ENCODE results near the gene MAML3.

The MAML3 gene

GRCh38 chr4:139841464-139842195, 312.4 kb downstream of the MAML3 start:
- peak overlapping the region; percentile 96 for H3K27ac ChIP-seq

GRCh38 chr4:139840773-139841172, 313.2 kb downstream of the MAML3 start:
- peak overlapping the region; percentile 96 for H3K27ac ChIP-seq
- TF ChIP-seq CTCF (conservative IDR thresholded peaks at IDR 0.05), result no peak

More at GRCh38 chr4:139841464-139842195, 312.4 kb downstream of the MAML3 start:
- peak; percentile 25; the same call in 1 of the 2 replicates for TF ChIP-seq CTCF (conservative IDR thresholded peaks at IDR 0.05)

DNA sequence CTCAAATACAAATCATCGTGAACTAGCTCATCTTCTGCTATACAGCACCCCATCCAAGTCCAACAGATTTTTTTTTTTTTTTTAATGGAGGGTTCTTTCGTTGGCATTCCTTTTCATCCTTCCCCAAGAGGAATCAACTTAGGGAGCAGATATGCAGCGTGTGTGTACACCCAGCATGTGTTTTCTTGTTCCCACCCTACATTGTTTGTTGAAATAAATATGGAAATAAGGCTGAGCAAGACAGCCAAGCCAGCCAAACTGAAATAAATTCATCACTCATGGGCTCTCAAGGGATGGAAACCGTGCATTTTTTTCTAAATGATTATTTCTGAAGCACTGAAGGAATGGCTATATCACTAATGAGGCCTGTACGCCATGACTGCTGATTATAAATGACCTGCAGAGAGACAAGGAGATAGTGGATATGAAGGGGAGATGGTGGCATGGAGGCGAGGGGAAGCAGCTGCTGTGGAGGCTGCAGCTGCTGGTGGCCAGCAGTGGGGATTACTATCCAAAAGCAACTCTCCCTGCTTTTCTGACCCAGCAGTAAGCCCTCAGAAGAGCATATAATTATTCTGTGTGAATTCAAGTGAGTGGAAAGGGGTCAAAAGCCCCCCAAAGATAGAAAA, 314.5 kb downstream of the MAML3 start:
- no peak for TF ChIP-seq CTCF (conservative IDR thresholded peaks at IDR 0.05)
- H3K27ac ChIP-seq, result peak overlapping the region; percentile 96

- peak overlapping the region; percentile 96 for H3K27ac ChIP-seq
- no peak for TF ChIP-seq CTCF (conservative IDR thresholded peaks at IDR 0.05)
These were observed 315.2 kb downstream of the MAML3 start for GRCh38 chr4:139838811-139839210.

DNA sequence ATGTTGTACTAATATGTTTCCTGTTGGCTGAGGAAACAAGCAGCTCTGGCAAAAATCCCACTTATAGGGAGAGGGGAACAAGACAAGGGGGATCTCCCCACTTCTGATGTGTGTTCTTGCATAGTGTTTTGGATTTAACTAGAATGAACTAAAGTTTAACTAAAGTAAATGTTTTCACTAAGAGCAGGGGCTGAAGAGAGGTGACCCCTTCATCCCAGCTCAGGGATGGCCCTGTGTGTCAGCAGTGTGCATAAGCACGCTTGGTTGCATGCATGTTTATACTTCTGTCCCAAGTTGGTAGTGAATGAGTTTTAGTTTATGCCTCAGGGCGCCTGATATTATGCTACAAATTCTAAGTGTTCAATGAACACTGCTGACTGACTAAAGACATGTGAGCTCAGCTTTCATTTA, 319.0 kb downstream of the MAML3 start:
- TF ChIP-seq CTCF (conservative IDR thresholded peaks at IDR 0.05), result no peak
- peak overlapping the region; percentile 38; the same call in 1 of the 2 replicates for H3K27ac ChIP-seq

DNA sequence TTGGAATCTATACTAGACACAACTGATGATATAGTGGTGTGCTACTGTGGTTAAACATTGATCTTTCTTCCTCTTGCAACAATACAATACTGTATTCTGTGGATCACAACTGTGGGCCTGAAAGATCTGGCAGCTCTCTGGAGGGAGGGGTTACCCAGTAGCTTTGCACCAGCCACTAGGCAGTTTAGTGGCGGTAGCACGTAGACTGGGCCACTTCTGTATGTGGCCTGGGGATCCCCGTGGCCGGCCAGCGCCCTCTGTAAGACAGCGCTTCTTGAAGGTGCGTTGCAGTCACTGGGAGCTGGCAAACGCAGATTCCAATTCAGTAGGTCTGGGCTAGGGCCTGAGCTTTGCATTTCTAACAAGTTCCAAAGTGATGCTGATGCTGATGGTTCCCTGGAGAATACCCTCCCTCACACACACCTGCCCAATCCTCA, 319.7 kb downstream of the MAML3 start:
- no peak for TF ChIP-seq CTCF (conservative IDR thresholded peaks at IDR 0.05)
- peak overlapping the region; percentile 38; the same call in 1 of the 2 replicates for H3K27ac ChIP-seq

DNA sequence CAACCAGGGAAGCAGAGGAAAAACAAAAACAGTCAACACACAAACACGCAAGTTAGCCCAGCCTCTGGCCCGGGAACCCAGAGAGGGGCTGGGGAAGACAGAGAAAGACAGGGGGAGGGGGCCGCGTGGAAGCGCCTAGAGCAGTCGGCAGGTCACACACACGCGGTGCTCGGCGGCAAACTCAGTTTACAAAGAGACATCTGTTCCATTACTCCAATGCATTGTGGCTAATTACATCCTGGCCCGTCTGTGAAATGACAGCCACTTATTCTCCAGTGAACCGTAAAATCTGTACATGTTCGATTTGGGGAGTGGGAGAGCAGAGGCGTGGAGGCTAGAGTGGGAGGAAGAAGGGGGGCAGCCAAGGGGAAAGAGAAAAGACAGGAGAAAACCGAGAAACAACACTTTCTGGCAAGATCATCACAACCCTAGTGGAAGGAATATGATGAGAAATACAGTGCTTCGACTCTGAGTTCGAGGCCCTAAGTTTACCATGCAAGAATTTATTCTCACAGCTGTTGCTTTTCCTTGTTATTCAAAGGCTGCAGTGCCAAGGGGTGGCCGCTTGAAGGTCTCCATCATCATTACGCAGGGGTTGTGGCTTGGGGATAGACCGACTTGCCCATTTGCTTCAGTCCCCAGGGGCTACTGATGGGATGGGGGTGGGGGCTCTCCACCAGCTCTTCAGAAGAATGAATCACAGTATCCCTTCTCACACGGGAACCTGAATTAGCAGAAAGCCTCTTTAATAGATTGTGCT, 320.7 kb downstream of the MAML3 start:
- H3K27ac ChIP-seq, result peak overlapping the region; percentile 54; the same call in 1 of the 2 replicates

More for the DNA sequence above, 320.7 kb downstream of the MAML3 start:
- TF ChIP-seq CTCF (conservative IDR thresholded peaks at IDR 0.05), result no peak

All from VCaP (cell line).